SKM-1 treated with dmso at 0.1 percent for 144 hours (cell line): ENCODE data around the gene TRPM3.
A peak's percentile ranks its signal among the peaks of the same experiment; 100 is the strongest.

Source experiments
- DNase-seq: peaks from one replicate; lab custom pipeline; 2025; ENCODE audit not compliant: unreplicated experiment; lab: John Stamatoyannopoulos, UW

TRPM3 gene

GRCh38 chr9:70901746-70902145 lies 219.7 kb downstream of the TRPM3 start:
- DNase-seq: no peak

GRCh38 chr9:70901013-70901412 lies 220.4 kb downstream of the TRPM3 start:
- DNase-seq: no peak

- no peak for DNase-seq
These were observed 227.8 kb downstream of the TRPM3 start for GRCh38 chr9:70893580-70894122.

GRCh38 chr9:70888471-70888870 lies 232.9 kb downstream of the TRPM3 start:
- no peak for DNase-seq

- DNase-seq: no peak
These were observed 233.6 kb downstream of the TRPM3 start for GRCh38 chr9:70887826-70888225.

- DNase-seq: no peak
These were observed 237.2 kb downstream of the TRPM3 start for GRCh38 chr9:70883963-70884793.

- DNase-seq: no peak
These were observed 238.4 kb downstream of the TRPM3 start for GRCh38 chr9:70883056-70883455.

GRCh38 chr9:70881333-70881732 lies 240.1 kb downstream of the TRPM3 start:
- DNase-seq: no peak

- DNase-seq: no peak
These were observed 240.9 kb downstream of the TRPM3 start for GRCh38 chr9:70880535-70880934.

- DNase-seq: no peak
These were observed 242.8 kb downstream of the TRPM3 start for GRCh38 chr9:70878576-70878975.

- DNase-seq: no peak
These were observed 247.0 kb downstream of the TRPM3 start for GRCh38 chr9:70874451-70874850.

GRCh38 chr9:70873506-70873905 lies 247.9 kb downstream of the TRPM3 start:
- DNase-seq: no peak

- DNase-seq: no peak
These were observed 252.5 kb downstream of the TRPM3 start for GRCh38 chr9:70868661-70869652.

- no peak for DNase-seq
These were observed 253.4 kb downstream of the TRPM3 start for GRCh38 chr9:70868041-70868440.

GRCh38 chr9:70865471-70865870 lies 255.9 kb downstream of the TRPM3 start:
- no peak for DNase-seq

GRCh38 chr9:70861797-70862196 lies 259.6 kb downstream of the TRPM3 start:
- DNase-seq: peak; percentile 28

GRCh38 chr9:70861376-70861775 lies 260.0 kb downstream of the TRPM3 start:
- peak; percentile 15 for DNase-seq

GRCh38 chr9:70859694-70860093 lies 261.7 kb downstream of the TRPM3 start:
- DNase-seq: no peak

GRCh38 chr9:70856411-70856810 lies 265.0 kb downstream of the TRPM3 start:
- DNase-seq: no peak

GRCh38 chr9:70852711-70853240 lies 268.6 kb downstream of the TRPM3 start:
- no peak for DNase-seq

GRCh38 chr9:70840266-70840665 lies 281.2 kb downstream of the TRPM3 start:
- DNase-seq: no peak
